Activated CD4-positive, alpha-beta T cell treated with anti-CD3 and anti-CD28 coated beads, Interleukin-2, amount 10 ng/mL, durations not matched to agents 24 days and 14 days (primary cell): Measurements from ENCODE around the gene CLDN4. TPM values are rescaled to one million over a fixed set of nuclear protein-coding genes. Genes with fewer than 3 reads are reported as not detected.
A peak's percentile ranks its signal among the peaks of the same experiment; 100 is the strongest.
"Not testable (repeated sequence)": the region's sequence is repeated elsewhere in the genome, so short reads cannot be mapped to it uniquely, and the experiment has no call there.

Experiments used
- DNase-seq: peaks from one replicate; pipeline ENCODE4 v3.0.0; 2022
- H3K27ac Mint-ChIP-seq: one replicate; pipeline ENCODE4 v1.8.0; 2022; ENCODE audit warnings: mild to moderate bottlenecking, mixed read lengths
- H3K27me3 Mint-ChIP-seq: one replicate; pipeline ENCODE4 v1.8.0; 2022; ENCODE audit warnings: mixed read lengths
- H3K36me3 Mint-ChIP-seq: one replicate; pipeline ENCODE4 v1.8.0; 2022; ENCODE audit warnings: low read depth, mild to moderate bottlenecking, mixed read lengths
- H3K4me1 Mint-ChIP-seq: one replicate; pipeline ENCODE4 v1.8.0; 2021; ENCODE audit warnings: mixed read lengths
- H3K4me3 Mint-ChIP-seq: one replicate; pipeline ENCODE4 v1.8.0; 2022; ENCODE audit warnings: mild to moderate bottlenecking, moderate library complexity, mixed read lengths
- H3K9me3 Mint-ChIP-seq: one replicate; pipeline ENCODE4 v1.8.0; 2021; ENCODE audit warnings: mixed read lengths
- intact Hi-C: fragments of 100-400 bp; cut with micrococcal nuclease; formaldehyde crosslinking; loops from one replicate; pipeline ENCODE4 v1.15.1; 2023
- total RNA-seq: library from RNA; stranded (reverse); gene quantifications from 2 replicates; pipeline ENCODE4 v1.2.3, GENCODE V29; 2022

Gene CLDN4
- total RNA-seq, 1 donor from 2014 or later = not detected

DNA sequence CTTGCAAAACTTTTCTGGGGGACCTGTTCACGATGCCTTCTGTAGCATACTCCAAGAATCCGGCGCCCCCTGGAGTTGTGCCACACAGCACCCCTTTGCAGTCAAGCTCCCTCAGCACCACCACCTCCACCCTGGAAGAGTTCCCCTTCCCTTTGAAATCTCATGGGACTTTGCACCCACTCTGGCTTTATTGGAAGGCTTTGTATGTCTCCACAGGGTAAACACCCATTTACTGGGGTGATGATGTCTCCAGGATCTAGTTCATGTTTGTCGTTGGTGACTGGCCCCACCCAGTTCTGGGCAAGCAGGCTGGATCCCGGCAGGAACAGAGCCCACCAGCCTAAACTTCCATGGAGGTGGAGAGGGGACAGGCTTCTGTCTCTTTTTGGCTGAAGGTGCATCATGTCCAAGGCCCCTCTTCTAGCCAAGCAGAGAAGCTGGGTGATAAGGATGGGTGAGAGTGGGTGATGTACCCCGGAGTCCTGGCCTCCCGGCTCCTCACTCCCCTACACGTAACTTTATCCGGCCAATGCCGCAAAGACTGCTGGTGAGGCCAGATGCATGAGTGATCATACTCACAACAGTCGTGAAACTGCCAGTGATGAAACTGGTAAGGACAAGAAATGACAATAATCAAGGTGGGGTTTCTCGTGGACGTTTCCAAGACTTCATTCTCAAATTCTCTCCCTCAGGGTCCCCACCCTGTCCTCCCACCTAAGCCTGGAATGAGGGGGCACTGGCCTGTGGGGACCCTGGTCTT, 695 bp upstream of the CLDN4 start:
- Mint-ChIP-seq H3K4me1 (peaks cover 13% of the 10 kb centered on the region), H3K27ac (no peak overlapping the region), H3K9me3 (no peaks in the 10 kb centered on the region), H3K27me3 (peaks cover 15% of the 10 kb centered on the region), H3K4me3 (no peak overlapping the region), H3K36me3 (no peaks in the 10 kb centered on the region)
- intact Hi-C loops = no loop called here
- DNase-seq = no peak

DNA sequence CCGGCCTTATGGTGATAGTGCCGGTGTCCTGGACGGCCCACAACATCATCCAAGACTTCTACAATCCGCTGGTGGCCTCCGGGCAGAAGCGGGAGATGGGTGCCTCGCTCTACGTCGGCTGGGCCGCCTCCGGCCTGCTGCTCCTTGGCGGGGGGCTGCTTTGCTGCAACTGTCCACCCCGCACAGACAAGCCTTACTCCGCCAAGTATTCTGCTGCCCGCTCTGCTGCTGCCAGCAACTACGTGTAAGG, 713 bp downstream of the CLDN4 start:
- no peak for DNase-seq
- intact Hi-C loops = no loop called here
- no peaks in the 10 kb centered on the region for H3K9me3 Mint-ChIP-seq
- H3K4me3 Mint-ChIP-seq = no peak overlapping the region
- H3K27me3 Mint-ChIP-seq = peaks cover 12% of the 10 kb centered on the region
- H3K36me3 Mint-ChIP-seq = no peaks in the 10 kb centered on the region
- H3K4me1 Mint-ChIP-seq = peaks cover 13% of the 10 kb centered on the region
- H3K27ac Mint-ChIP-seq = no peak overlapping the region

DNA sequence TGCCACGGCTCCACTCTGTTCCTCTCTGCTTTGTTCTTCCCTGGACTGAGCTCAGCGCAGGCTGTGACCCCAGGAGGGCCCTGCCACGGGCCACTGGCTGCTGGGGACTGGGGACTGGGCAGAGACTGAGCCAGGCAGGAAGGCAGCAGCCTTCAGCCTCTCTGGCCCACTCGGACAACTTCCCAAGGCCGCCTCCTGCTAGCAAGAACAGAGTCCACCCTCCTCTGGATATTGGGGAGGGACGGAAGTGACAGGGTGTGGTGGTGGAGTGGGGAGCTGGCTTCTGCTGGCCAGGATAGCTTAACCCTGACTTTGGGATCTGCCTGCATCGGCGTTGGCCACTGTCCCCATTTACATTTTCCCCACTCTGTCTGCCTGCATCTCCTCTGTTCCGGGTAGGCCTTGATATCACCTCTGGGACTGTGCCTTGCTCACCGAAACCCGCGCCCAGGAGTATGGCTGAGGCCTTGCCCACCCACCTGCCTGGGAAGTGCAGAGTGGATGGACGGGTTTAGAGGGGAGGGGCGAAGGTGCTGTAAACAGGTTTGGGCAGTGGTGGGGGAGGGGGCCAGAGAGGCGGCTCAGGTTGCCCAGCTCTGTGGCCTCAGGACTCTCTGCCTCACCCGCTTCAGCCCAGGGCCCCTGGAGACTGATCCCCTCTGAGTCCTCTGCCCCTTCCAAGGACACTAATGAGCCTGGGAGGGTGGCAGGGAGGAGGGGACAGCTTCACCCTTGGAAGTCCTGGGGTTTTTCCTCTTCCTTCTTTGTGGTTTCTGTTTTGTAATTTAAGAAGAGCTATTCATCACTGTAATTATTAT, 1.2 kb downstream of the CLDN4 start:
- Mint-ChIP-seq H3K27ac (no peak overlapping the region), H3K4me3 (no peak overlapping the region), H3K9me3 (no peaks in the 10 kb centered on the region), H3K36me3 (no peaks in the 10 kb centered on the region), H3K27me3 (peaks cover 6% of the 10 kb centered on the region), H3K4me1 (peaks cover 8% of the 10 kb centered on the region)
- intact Hi-C loops = no loop called here
- no peak for DNase-seq

DNA sequence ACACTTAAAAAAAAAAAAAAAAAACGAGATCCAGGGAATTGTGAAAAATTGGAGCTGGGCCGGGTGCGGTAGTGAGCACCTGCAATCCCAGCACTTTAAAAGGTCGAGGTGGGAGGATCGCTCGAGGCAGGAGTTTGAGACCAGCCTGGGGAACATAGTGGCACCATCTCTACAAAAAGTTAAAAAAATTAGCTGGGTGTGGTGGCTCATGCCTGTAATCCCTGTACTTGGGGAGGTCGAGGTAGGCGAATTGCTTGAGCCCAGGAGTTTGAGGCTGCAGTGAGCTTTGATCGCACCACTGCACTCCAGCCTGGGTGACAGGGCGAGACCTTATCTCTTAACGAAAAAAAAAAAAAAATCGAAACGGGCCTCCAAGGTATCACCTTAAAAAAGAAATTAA, 2.0 kb downstream of the CLDN4 start:
- Mint-ChIP-seq H3K27me3 (no peaks in the 10 kb centered on the region), H3K27ac (no peak overlapping the region), H3K4me3 (no peak overlapping the region), H3K36me3 (no peaks in the 10 kb centered on the region), H3K9me3 (no peaks in the 10 kb centered on the region), H3K4me1 (peaks cover 4% of the 10 kb centered on the region)
- intact Hi-C loops = no loop called here
- DNase-seq = no peak

DNA sequence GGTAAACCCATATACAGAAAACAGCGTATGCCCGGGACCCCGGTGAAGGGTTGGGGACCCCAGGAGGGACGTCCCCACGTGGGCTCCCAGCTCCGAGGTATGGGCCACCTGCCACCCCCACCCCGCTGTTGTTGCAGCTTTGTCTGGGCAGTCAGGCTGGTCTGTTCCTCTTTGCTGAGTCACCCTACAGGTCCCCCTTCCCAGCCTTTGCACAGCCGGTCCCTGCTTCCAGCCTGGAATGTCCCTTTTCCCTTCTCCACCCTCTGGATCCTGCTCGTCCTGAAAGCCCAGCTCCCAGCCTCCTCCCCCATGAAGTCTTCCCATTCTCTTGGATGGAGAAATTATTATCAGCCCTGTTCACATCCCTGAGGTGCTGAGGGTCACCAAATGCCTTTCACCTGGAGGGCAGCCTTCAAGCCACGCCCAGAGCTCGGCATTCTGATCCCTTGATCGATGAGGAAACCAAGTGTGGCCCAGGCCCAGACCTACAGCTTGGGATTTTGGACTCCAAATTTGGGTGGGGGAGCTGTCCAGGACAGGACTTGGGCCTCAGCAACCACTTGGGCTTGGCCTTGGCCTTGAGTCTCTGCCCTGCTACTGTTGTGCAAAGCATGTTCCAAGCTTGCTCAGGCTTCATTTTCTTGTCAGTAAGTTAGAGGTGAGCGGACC, 2.6 kb downstream of the CLDN4 start:
- H3K4me3 Mint-ChIP-seq = no peak overlapping the region
- intact Hi-C loops = no loop called here
- H3K36me3 Mint-ChIP-seq = no peaks in the 10 kb centered on the region
- H3K9me3 Mint-ChIP-seq = no peaks in the 10 kb centered on the region
- H3K27ac Mint-ChIP-seq = no peak overlapping the region
- no peak for DNase-seq
- no peaks in the 10 kb centered on the region for H3K27me3 Mint-ChIP-seq
- H3K4me1 Mint-ChIP-seq = peaks cover 6% of the 10 kb centered on the region

DNA sequence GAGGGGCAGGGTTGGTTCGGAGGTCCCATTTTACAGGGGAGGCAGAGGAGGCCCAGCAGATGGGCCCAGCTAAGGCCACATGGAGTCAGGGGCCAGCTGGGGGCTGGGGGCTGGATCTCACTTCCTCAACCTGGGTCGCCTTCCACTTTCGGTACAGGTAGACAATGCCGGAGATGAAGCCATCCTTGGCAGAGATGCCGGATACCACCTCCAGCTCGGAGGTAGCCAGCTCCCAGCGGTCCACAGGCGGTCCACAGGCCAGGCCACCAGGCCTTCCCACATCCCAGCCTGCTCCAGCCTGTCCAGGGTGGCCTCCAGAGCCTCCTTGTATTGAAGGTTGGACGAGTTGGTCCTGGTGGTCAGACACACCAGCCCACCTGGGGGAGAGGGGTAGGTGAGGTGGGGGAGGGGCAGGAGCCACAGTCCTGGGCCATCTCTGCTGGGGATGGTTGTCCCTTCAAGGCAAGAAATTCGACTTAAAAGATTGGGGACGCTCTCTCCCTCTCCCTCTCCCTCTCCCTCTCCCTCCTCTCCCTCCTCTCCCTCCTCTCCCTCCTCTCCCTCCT, 3.9 kb downstream of the CLDN4 start:
- intact Hi-C loops = no loop called here
- Mint-ChIP-seq H3K27ac (no peak overlapping the region), H3K9me3 (no peaks in the 10 kb centered on the region)

DNA sequence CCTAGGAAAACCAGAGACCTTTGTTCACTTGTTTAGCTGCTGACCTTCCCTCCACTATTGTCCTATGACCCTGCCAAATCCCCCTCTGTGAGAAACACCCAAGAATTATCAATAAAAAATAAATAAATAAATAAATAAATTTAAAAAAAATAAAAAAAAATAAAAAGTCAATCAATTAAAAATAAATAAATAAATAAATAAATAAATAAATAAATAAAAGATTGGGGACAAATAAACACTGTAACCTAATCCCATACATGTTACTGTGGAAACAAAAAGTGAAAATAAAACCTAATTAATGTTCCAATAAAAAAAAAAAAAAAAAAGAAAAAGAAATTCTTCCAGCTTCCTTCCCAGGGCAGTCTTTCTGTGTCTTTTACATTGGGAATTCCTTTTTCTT, 6.4 kb downstream of the CLDN4 start:
- H3K4me3 Mint-ChIP-seq, H3K36me3 Mint-ChIP-seq, H3K27ac Mint-ChIP-seq, H3K27me3 Mint-ChIP-seq, H3K4me1 Mint-ChIP-seq, DNase-seq, H3K9me3 Mint-ChIP-seq, intact Hi-C loops: not testable (repeated sequence)

More for the DNA sequence above, 3.9 kb downstream of the CLDN4 start:
- peaks cover 2% of the 10 kb centered on the region for H3K4me1 Mint-ChIP-seq
- DNase-seq = no peak
- H3K27me3 Mint-ChIP-seq = no peaks in the 10 kb centered on the region
- no peak overlapping the region for H3K4me3 Mint-ChIP-seq
- no peaks in the 10 kb centered on the region for H3K36me3 Mint-ChIP-seq

DNA sequence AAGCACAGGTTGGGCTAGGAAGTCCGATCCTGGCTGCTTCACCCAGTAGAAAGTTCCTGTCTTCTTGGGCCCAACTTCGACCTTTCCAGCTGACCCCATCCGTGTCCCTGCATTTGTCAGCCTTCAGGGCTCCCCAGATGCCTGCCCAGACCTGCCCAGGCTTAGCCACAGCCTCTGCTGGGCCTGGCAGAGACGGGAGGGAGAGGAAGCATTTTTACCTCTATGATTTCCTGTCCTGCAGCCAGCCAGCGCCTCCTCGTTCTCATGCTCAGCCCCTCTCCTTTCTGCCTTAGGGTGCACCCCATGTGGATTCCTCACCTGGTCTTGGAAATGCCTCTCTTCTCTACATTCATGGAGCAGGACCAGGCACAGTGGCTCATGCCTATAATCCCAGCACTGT, 7.8 kb downstream of the CLDN4 start:
- no peaks in the 10 kb centered on the region for H3K36me3 Mint-ChIP-seq
- H3K27ac Mint-ChIP-seq = no peak overlapping the region
- peaks cover under 1% of the 10 kb centered on the region for H3K27me3 Mint-ChIP-seq
- no peaks in the 10 kb centered on the region for H3K9me3 Mint-ChIP-seq
- DNase-seq = no peak
- H3K4me3 Mint-ChIP-seq = no peak overlapping the region
- H3K4me1 Mint-ChIP-seq = peaks cover 3% of the 10 kb centered on the region
- intact Hi-C loops = no loop called here

DNA sequence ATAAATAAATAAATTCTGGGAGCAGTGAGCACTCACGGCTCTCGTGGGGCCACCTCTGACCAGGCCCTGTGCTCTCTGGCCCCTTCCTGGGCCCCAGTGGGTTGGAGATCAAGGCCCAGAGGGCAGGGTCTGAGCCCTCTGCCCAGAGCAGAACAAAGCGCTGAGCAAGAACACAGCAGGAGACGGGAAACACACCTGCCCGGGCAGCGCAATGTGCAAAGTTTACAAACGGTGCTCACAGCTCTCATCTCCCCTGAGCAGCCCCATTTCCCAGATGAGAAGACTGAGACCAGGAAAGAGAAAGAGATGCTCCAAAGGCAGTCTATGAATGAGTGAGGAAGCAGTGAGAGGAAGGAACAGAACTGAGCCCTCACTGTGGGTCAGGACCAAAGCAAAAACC, 8.5 kb downstream of the CLDN4 start:
- no peak overlapping the region for H3K27ac Mint-ChIP-seq
- peaks cover 6% of the 10 kb centered on the region for H3K27me3 Mint-ChIP-seq
- DNase-seq = no peak
- intact Hi-C loops = no loop called here
- H3K36me3 Mint-ChIP-seq = no peaks in the 10 kb centered on the region
- H3K4me1 Mint-ChIP-seq = peaks cover 7% of the 10 kb centered on the region
- no peak overlapping the region for H3K4me3 Mint-ChIP-seq
- no peaks in the 10 kb centered on the region for H3K9me3 Mint-ChIP-seq

DNA sequence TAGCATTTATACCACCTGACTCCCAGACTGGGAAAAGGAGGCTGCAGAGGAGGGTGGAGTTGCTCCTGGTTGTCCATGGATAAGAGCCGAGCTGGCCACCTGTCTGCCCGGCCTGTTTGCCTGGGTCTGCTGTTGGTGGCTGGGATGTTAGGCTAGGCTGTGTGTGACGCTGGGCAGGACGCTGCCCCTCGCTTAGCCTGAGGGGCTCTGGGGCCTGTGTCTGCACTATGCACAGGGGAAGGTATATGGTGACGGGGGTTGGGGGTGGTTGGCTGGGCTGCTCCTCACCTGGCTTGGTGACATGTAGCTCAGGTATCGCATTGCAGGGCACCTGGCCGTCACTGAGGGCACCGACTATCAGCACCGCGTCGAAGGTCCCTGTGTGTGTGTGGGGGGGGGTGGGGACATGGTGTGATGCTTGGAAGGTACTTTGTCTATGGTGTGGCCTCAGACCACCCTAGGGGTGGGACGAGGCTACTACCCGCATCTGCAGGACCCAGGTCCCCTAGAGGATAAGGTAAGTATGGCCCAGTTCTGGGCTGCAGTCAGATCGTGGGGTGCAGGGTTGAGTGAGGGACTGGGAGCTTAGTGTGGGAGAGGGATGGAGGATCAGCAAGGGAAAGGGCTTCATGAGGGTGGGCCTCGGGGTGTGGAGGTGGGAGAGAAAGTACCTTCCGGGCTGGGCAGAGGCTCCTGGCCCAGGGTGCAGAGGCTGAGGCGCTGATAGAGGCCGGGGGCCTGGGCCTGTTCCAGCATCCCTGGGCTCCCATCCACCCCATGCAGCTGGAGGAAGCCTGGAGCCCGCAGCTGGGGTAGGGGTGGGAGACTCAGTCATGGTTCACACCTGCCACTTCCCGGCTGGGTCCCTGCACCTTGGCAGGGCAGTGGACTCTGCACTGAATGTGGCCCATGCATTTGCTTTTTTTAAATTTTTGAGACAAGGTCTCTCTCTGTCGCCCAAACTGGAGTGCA, 9.2 kb downstream of the CLDN4 start:
- Mint-ChIP-seq H3K4me3 (no peak overlapping the region), H3K9me3 (no peaks in the 10 kb centered on the region), H3K4me1 (peaks cover 9% of the 10 kb centered on the region), H3K27ac (no peak overlapping the region), H3K27me3 (peaks cover 11% of the 10 kb centered on the region), H3K36me3 (no peaks in the 10 kb centered on the region)
- no peak for DNase-seq
- intact Hi-C loops = no loop called here

DNA sequence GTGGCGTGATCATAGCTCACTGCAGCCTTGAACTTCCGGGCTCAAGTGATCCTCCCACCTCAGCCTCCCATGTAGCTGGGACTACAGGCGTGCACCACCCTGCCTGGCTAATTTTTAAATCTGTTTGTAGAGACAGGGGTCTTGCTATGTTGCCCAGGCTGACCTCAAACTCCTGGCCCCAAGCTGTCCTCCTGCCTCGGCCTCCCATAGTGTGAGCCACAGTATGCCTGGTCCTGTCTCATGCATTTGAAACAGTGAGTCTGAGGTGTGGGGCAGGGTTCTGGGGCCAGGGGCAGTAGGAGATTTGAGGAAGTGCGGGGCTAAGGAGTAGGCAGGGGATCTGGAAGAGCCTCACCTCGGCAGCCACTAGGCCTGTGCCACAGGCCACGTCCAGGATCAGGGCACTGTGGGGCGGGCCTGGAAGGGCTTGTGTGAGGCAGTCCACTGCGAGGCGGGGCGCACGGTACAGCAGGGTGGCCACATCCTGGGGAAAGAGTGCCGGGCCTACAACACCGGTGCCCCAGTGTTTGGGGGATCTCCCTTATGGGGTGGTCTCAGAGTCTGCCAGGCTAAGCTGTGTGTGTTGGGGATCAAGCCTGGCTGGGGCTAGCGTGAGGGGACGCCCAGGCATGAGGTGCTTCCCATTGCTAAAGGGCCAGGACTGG, 10.1 kb downstream of the CLDN4 start:
- H3K4me3 Mint-ChIP-seq = no peak overlapping the region

DNA sequence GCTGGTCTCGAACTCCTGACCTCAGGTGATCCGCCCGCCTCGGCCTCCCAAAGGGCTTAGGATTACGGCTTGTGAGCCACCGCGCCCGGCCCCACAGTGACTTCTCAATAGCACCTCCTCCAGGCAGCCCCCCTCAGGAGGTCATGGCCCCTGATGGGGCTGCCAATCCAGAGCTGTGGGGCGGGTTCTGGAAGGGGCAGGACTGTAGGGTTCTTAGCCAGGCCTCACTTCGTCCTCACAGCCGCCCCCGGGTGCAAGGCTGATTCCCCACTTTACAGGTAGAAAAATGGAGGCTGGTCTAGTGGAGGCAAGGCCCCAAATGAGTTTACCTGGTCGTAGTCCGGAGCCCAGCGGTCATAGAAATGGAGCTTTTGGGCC, 10.9 kb downstream of the CLDN4 start:
- intact Hi-C loops = loop anchor here (1.0 kb wide), 1 partner anchor 10 kb away; no protein-coding TSS in a partner anchor
- no peak for DNase-seq
- H3K27ac Mint-ChIP-seq = no peak overlapping the region
- H3K4me1 Mint-ChIP-seq = peaks cover 9% of the 10 kb centered on the region
- H3K36me3 Mint-ChIP-seq = no peaks in the 10 kb centered on the region
- H3K9me3 Mint-ChIP-seq = no peaks in the 10 kb centered on the region
- H3K4me3 Mint-ChIP-seq = peak overlapping the region; percentile 86
- H3K27me3 Mint-ChIP-seq = peaks cover 15% of the 10 kb centered on the region

More for the DNA sequence above, 10.1 kb downstream of the CLDN4 start:
- DNase-seq = no peak
- peaks cover 14% of the 10 kb centered on the region for H3K27me3 Mint-ChIP-seq
- intact Hi-C loops = no loop called here
- no peaks in the 10 kb centered on the region for H3K36me3 Mint-ChIP-seq
- H3K27ac Mint-ChIP-seq = no peak overlapping the region
- no peaks in the 10 kb centered on the region for H3K9me3 Mint-ChIP-seq
- H3K4me1 Mint-ChIP-seq = peaks cover 9% of the 10 kb centered on the region
